ENCODE measurements around the gene IL21R.

Gene IL21R

GRCh38 chr16:27465483-27465879, 63.5 kb downstream of the IL21R start:
- Histone ChIP-seq H3K27ac (replicated peaks) (no peak overlapping the region), H3K27me3 (ENCODE audit: insufficient read depth, poor library complexity, severe bottlenecking) (no peaks in the 10 kb centered on the region), H3K4me3 (replicated peaks; ENCODE audit: insufficient read depth, low read length) (no peak overlapping the region)
- TF ChIP-seq POLR2AphosphoS5 (IDR thresholded peaks at IDR 0.05; ENCODE audit: low read depth), result no peak
- TF ChIP-seq GABPA (IDR thresholded peaks at IDR 0.05; ENCODE audit: low read depth), result no peak
- TF ChIP-seq, protein P1, sequence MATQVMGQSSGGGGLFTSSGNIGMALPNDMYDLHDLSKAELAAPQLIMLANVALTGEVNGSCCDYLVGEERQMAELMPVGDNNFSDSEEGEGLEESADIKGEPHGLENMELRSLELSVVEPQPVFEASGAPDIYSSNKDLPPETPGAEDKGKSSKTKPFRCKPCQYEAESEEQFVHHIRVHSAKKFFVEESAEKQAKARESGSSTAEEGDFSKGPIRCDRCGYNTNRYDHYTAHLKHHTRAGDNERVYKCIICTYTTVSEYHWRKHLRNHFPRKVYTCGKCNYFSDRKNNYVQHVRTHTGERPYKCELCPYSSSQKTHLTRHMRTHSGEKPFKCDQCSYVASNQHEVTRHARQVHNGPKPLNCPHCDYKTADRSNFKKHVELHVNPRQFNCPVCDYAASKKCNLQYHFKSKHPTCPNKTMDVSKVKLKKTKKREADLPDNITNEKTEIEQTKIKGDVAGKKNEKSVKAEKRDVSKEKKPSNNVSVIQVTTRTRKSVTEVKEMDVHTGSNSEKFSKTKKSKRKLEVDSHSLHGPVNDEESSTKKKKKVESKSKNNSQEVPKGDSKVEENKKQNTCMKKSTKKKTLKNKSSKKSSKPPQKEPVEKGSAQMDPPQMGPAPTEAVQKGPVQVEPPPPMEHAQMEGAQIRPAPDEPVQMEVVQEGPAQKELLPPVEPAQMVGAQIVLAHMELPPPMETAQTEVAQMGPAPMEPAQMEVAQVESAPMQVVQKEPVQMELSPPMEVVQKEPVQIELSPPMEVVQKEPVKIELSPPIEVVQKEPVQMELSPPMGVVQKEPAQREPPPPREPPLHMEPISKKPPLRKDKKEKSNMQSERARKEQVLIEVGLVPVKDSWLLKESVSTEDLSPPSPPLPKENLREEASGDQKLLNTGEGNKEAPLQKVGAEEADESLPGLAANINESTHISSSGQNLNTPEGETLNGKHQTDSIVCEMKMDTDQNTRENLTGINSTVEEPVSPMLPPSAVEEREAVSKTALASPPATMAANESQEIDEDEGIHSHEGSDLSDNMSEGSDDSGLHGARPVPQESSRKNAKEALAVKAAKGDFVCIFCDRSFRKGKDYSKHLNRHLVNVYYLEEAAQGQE (IDR thresholded peaks at IDR 0.05; ENCODE audit: insufficient replicate concordance, low read depth), result no peak
- no peak for TF ChIP-seq CTCF (IDR thresholded peaks at IDR 0.05; ENCODE audit: insufficient read depth, low read length)
- no peak for TF ChIP-seq SPI1 (IDR thresholded peaks at IDR 0.05; ENCODE audit: borderline replicate concordance, low read depth)
- no peak for DNase-seq (ENCODE audit: low read depth in 1 of 2, low spot score in 1 of 2)

- Histone ChIP-seq H3K4me3 (replicated peaks; ENCODE audit: insufficient read depth, low read length) (no peak overlapping the region), H3K27ac (replicated peaks) (no peak overlapping the region), H3K27me3 (ENCODE audit: insufficient read depth, poor library complexity, severe bottlenecking) (no peaks in the 10 kb centered on the region)
- TF ChIP-seq POLR2AphosphoS5 (IDR thresholded peaks at IDR 0.05; ENCODE audit: low read depth) (no peak), CTCF (IDR thresholded peaks at IDR 0.05; ENCODE audit: insufficient read depth, low read length) (no peak), GABPA (IDR thresholded peaks at IDR 0.05; ENCODE audit: low read depth) (no peak), SPI1 (IDR thresholded peaks at IDR 0.05; ENCODE audit: borderline replicate concordance, low read depth) (no peak)
- TF ChIP-seq, protein P1 (IDR thresholded peaks at IDR 0.05; ENCODE audit: insufficient replicate concordance, low read depth), result no peak
- no peak for DNase-seq (ENCODE audit: low read depth in 1 of 2, low spot score in 1 of 2)
Observed at GRCh38 chr16:27468941-27469531, 67.1 kb downstream of the IL21R start.

DNA sequence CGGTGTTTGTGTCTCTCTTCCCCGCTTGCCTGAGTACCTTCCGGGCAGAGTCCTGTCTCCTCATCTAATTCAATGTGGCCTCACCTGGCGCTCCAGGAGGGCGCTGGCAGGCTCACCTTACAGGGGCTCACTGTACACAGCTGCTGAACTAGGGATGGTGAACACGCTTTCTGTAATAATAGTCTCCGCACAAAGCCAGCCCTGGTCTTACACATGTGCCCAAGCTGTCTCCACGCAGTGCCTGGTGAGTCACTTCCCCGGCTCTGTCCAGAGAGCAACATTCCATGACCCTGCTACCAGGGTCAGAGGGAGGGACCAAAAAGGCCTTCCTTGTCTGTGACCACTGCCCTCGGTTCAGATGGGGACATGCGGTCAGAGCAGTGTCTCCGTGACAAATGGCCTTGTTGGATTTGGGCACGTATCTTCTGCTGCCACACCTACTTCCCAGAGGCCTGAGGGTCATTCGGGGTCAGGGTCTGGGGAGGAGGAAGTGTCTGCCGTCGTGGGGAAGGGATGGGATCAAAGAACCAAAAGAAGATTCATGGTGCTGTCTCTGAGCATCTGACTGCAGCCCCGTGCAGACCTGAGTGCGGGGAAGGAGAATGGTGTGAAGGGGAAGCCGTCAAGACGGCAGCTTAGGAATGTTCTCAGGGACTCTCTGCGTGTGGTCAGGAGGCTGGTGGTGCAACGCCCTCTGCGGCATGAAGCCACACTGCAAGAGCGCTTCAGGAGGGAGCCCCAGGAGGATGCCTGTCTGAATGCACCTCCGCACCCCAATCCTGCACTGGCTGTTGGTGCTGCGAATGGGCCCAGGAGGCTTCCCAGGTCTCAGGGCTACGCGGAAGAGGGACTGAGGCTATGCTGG, 68.8 kb downstream of the IL21R start:
- TF ChIP-seq SPI1 (IDR thresholded peaks at IDR 0.05; ENCODE audit: borderline replicate concordance, low read depth) (no peak), GABPA (IDR thresholded peaks at IDR 0.05; ENCODE audit: low read depth) (no peak), POLR2AphosphoS5 (IDR thresholded peaks at IDR 0.05; ENCODE audit: low read depth) (no peak), CTCF (IDR thresholded peaks at IDR 0.05; ENCODE audit: insufficient read depth, low read length) (no peak)
- TF ChIP-seq, protein P1 (IDR thresholded peaks at IDR 0.05; ENCODE audit: insufficient replicate concordance, low read depth), result no peak
- H3K4me3 ChIP-seq (replicated peaks; ENCODE audit: insufficient read depth, low read length), result no peak overlapping the region
- no peaks in the 10 kb centered on the region for H3K27me3 ChIP-seq (ENCODE audit: insufficient read depth, poor library complexity, severe bottlenecking)
- H3K27ac ChIP-seq (replicated peaks), result no peak overlapping the region
- no peak for DNase-seq (ENCODE audit: low read depth in 1 of 2, low spot score in 1 of 2)
